ENCODE results near the gene SYT9. TPM values are rescaled to one million over a fixed set of nuclear protein-coding genes. Genes with fewer than 3 reads are reported as not detected.
"Not testable (repeated sequence)": the region's sequence is repeated elsewhere in the genome, so short reads cannot be mapped to it uniquely, and the experiment has no call there.

The SYT9 gene
- total RNA-seq, 2 donors from 2014 or later = 0.81 to 2.2 TPM

GRCh38 chr11:7516475-7516874 is 264.8 kb downstream of the SYT9 start:
- peaks cover 25% of the 10 kb centered on the region for H3K27me3 Mint-ChIP-seq (ENCODE audit: insufficient read depth)
- no peaks in the 10 kb centered on the region for H3K9me3 Mint-ChIP-seq
- H3K9me3 ChIP-seq (ENCODE audit: control insufficient read depth, low read length) = no peaks in the 10 kb centered on the region
- H3K4me1 ChIP-seq (ENCODE audit: control insufficient read depth, insufficient read depth, low read length) = peaks cover 18% of the 10 kb centered on the region
- no peak for DNase-seq
- no peak overlapping the region for H3K27ac ChIP-seq (ENCODE audit: low read depth, low read length)
- no peak overlapping the region for H3K4me3 Mint-ChIP-seq
- no peaks in the 10 kb centered on the region for H3K36me3 Mint-ChIP-seq (ENCODE audit: low read depth)
- H3K4me3 ChIP-seq (ENCODE audit: low read length) = peak overlapping the region; percentile 89
- 94 to 99% methylated on average over 9 to 12 of the region's 12 CpGs for WGBS, 2 experiments (ENCODE audit: insufficient coverage in 1 of 2, insufficient read length in 1 of 2)
- H3K27ac Mint-ChIP-seq = no peak overlapping the region
- no peak overlapping the region for H3K9ac ChIP-seq (ENCODE audit: extremely low read depth, low read length, poor library complexity, severe bottlenecking)
- H3K36me3 ChIP-seq (ENCODE audit: control insufficient read depth, insufficient read depth, low read length) = no peaks in the 10 kb centered on the region
- H3K4me1 Mint-ChIP-seq = peaks cover 35% of the 10 kb centered on the region
- TF ChIP-seq, protein P1, sequence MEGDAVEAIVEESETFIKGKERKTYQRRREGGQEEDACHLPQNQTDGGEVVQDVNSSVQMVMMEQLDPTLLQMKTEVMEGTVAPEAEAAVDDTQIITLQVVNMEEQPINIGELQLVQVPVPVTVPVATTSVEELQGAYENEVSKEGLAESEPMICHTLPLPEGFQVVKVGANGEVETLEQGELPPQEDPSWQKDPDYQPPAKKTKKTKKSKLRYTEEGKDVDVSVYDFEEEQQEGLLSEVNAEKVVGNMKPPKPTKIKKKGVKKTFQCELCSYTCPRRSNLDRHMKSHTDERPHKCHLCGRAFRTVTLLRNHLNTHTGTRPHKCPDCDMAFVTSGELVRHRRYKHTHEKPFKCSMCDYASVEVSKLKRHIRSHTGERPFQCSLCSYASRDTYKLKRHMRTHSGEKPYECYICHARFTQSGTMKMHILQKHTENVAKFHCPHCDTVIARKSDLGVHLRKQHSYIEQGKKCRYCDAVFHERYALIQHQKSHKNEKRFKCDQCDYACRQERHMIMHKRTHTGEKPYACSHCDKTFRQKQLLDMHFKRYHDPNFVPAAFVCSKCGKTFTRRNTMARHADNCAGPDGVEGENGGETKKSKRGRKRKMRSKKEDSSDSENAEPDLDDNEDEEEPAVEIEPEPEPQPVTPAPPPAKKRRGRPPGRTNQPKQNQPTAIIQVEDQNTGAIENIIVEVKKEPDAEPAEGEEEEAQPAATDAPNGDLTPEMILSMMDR (conservative IDR thresholded peaks at IDR 0.05) = no peak
- H3K27me3 ChIP-seq (ENCODE audit: control insufficient read depth, insufficient read depth, low read length, poor library complexity, severe bottlenecking) = peaks cover 7% of the 10 kb centered on the region

GRCh38 chr11:7517743-7518142 is 266.0 kb downstream of the SYT9 start:
- 94% methylated on average over 13 of the region's 13 CpGs; no CpG with 5 or more reads in 1 of the 2 experiments for WGBS, 2 experiments (ENCODE audit: insufficient coverage in 1 of 2, insufficient read length in 1 of 2)
- H3K27me3 ChIP-seq (ENCODE audit: control insufficient read depth, insufficient read depth, low read length, poor library complexity, severe bottlenecking); H3K4me1 ChIP-seq (ENCODE audit: control insufficient read depth, insufficient read depth, low read length); H3K9me3 Mint-ChIP-seq; H3K27ac Mint-ChIP-seq; H3K9me3 ChIP-seq (ENCODE audit: control insufficient read depth, low read length); H3K36me3 Mint-ChIP-seq (ENCODE audit: low read depth); DNase-seq; H3K36me3 ChIP-seq (ENCODE audit: control insufficient read depth, insufficient read depth, low read length); H3K27ac ChIP-seq (ENCODE audit: low read depth, low read length); H3K4me3 Mint-ChIP-seq; H3K9ac ChIP-seq (ENCODE audit: extremely low read depth, low read length, poor library complexity, severe bottlenecking); H3K4me3 ChIP-seq (ENCODE audit: low read length): not testable (repeated sequence)
- peaks cover 25% of the 10 kb centered on the region for H3K4me1 Mint-ChIP-seq
- H3K27me3 Mint-ChIP-seq (ENCODE audit: insufficient read depth) = peaks cover 25% of the 10 kb centered on the region

Small RNA genes lying within 50 kb of the gene (microRNA-seq; reads per million reads assigned to microRNA genes)
- gene MIR302E (ENCODE audit: borderline microRNAs expressed) = 6.7 reads per million, percentile 40 among the genes with 10 or more reads in this experiment

Other genes with a start within 250 kb of the SYT9 start
- 10 to 100 TPM in 1 of 2 donors, 1 to 10 TPM in 1; 8.0 to 10.8 TPM for gene ZNF214, start 231.6 kb upstream of the SYT9 start, total RNA-seq
- gene NLRP14, start 231.4 kb upstream of the SYT9 start, total RNA-seq = under 1 TPM; 0.33 to 0.66 TPM
- gene RBMXL2, start 162.9 kb upstream of the SYT9 start, total RNA-seq = under 1 TPM in 1 of 2 donors, not detected in 1; 0.18 TPM
- 1 to 10 TPM in 1 of 2 donors, under 1 TPM in 1; 0.81 to 1.5 TPM for gene OLFML1, start 233.6 kb downstream of the SYT9 start, total RNA-seq